Subcutaneous adipose tissue (tissue), 4 donors: ENCODE measurements around the gene RNF121. TPM values are rescaled to one million over a fixed set of nuclear protein-coding genes. Genes with fewer than 3 reads are reported as not detected.

Experiments used
- total RNA-seq, 4 donors: library from RNA; depleted of rRNA; stranded (reverse); fragments of >200 nt; gene quantifications; one replicate each; pipeline ENCODE4 v1.1.0, GENCODE V29; 2016
- TF ChIP-seq, protein P1 (sequence below): fragments of 450-650 bp; IDR thresholded peaks from one replicate; pipeline ENCODE4 v1.5.1; 2016; ENCODE audit warnings: low read depth, mild to moderate bottlenecking, control low read depth, antibody characterized with exemption, moderate library complexity

RNF121 gene
- total RNA-seq, 4 donors from 2014 or later = 14.3 to 21.4 (median 17.8) TPM

DNA sequence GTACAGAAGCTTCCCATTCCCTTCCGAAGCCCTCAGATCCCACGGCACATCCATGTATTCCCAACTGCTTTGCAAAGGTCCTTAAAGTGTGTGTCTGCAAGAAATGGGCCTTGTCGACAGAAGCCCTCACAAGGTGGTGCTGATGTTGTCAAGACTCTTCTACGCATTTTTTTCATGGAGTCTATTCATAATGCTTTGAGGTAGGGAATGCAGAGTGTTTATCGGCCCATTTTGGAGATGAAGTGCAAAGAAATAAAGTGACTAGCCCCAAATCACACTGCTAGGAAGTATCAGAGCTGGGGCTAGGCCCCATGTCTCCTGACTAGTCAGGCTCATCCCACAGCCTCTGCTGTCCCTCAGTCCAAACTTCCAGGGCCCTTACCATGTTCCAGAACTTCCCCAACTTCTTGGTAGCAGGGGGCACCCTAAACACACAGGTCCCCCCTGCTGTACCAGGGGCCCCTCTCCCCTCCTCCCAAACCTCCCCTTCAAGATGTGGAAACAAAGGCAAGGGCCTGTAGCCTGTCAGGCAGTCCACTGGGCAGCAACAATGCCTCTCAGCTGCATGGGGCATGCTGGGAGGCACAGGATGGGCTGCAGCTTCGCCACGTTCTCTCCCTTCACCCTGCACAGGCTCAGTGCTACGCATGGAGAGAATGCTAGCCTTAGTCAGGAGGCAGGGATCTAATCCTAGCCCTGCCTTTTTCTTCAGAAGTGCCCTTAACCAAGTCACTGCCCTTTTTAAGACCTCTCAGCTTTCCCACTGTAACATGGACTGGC is 77.7 kb downstream of the RNF121 start:
- TF ChIP-seq, protein P1, sequence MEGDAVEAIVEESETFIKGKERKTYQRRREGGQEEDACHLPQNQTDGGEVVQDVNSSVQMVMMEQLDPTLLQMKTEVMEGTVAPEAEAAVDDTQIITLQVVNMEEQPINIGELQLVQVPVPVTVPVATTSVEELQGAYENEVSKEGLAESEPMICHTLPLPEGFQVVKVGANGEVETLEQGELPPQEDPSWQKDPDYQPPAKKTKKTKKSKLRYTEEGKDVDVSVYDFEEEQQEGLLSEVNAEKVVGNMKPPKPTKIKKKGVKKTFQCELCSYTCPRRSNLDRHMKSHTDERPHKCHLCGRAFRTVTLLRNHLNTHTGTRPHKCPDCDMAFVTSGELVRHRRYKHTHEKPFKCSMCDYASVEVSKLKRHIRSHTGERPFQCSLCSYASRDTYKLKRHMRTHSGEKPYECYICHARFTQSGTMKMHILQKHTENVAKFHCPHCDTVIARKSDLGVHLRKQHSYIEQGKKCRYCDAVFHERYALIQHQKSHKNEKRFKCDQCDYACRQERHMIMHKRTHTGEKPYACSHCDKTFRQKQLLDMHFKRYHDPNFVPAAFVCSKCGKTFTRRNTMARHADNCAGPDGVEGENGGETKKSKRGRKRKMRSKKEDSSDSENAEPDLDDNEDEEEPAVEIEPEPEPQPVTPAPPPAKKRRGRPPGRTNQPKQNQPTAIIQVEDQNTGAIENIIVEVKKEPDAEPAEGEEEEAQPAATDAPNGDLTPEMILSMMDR = no peak

DNA sequence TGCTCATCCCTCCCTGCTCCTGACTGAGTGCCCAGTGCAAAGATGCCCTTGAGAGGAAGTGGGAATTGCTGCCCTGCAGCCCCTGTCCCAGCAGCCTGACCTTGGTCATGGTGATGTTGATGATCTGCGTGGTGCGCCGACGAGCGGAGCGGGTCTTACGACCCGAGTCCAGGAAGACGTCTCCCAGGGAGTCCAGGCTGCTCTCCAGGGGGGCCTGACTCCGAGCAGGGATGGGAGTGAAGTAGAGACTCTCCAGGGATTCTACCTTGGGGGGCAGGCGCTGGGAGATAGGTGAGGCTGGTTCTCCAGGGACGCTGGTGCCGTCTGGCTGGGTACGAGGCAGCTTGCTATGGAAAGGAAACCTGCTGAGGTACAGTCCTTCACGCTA is 78.2 kb downstream of the RNF121 start:
- TF ChIP-seq, protein P1 = no peak

DNA sequence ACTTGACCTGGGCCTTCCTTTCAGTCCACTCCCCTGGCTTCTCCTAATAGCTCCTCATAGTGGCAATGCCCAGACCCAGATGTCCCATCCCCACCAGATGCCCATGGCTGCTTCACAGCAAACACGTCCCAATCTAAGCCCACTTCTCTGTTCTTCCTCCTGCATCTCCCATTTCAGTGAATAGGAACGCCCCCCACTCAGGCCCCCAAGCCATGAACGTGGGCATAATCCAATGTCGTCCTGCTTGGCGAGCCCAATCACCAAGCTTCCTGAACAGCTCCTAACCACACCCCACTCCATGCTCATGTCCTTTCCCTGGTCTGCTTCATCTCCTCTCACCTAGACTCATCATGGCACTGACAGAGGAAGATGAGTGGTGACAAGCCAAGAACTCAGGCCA is 78.7 kb downstream of the RNF121 start:
- TF ChIP-seq, protein P1 = no peak

DNA sequence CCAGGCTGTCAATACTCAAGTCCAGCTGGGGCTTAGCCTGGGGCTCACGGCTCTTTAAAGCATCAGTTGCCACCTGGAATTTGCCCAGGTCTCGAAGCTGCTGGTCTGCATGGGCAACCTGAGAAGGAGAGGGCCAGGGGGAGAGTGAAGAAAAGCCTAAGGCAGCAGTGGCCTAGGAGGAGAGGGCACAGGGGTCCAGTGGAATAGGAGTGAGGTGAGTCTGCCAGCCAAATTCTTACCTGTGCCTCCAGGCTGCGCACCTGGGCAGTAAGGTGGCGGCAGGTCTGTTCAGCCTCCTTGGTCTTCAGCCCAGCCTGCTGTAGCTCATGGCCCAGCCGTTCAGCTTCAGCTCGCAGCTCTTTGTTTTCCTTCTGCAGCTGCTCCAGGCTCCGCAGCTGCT is 79.9 kb downstream of the RNF121 start:
- TF ChIP-seq, protein P1 = no peak

DNA sequence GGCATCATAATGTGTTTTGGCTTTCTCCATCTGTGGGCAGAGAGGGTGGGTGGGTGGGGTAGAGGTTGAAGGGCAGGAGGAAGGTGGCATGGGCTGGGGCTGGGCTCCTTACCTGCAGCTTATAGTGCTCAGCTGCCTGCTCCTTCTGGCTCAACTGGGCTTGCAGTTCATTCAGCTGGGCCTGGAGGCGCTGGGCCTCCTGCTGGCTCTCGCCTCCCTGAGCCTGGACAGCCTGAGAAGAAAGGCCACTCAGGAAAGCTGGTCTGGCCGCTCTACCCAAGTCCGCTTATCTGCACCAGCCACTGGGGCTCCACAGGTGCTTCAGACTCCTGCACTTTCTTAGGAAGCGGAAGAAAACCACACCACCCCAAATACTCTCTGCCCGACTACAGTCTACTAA is 80.3 kb downstream of the RNF121 start:
- TF ChIP-seq, protein P1 = no peak

DNA sequence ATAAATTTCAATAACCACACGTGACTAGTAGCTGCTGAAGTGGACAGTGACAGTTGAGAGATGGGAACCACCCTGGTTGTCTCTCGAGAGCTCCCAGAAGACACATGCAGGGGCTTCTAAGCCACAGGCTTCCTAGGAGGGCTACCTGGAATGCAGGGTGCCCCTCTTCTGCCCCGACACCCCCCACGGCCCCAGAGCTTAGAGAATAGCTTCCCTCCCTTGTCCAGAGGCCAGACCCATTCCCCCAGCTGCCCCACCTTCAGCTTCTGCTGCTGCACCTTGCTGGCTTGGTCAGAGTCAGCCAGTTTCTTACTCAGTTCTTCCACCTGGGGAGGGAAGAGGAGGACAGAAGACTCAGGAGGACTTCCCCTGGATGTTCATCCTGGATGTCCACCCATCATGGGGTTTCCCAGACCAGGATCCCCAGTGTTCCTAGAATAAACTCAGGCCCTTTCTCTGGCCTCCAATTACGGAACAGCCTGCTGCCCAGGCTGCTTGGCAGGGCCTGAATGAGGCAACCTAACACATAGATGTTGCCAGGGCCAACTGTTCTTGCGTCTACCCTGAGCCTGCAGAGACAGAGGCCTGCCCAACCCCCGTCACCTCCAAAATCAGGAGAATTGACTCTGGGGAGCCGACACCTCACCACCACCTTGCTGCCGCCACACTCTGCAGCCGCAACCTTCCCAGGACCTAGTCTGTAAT is 81.8 kb downstream of the RNF121 start:
- TF ChIP-seq, protein P1 = no peak

DNA sequence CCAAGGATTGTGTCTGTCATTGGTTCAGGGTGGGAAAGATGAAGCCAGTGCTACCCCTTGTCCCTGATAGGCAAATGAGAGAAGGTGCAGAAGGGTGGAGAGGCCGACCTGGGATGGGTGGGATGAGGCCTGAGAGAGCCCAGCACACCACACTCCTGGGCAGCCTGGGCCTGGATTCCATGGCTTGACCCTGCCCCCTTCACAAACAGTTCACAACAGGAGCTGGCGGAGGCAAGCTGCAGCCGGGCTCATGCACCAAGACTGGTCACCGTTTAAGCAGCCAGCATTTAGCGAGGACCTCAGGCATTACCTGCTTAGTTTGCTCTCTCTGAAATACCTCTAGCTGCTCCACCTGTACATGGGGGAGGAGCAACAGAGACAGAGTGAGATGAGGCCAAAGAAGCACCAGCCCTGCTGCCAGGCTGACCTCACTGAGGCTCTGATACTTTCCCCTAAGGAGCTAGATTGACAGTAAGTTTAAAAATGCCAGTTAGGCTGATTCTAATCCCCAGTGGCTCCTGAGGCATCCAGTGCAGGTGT is 83.3 kb downstream of the RNF121 start:
- TF ChIP-seq, protein P1 = no peak
